NCI-H774 (cell line): ENCODE measurements around the gene KRT84.

Experiments used
- DNase-seq: peaks from one replicate; lab custom pipeline; 2025; lab: John Stamatoyannopoulos, UW

KRT84 gene, protein sequence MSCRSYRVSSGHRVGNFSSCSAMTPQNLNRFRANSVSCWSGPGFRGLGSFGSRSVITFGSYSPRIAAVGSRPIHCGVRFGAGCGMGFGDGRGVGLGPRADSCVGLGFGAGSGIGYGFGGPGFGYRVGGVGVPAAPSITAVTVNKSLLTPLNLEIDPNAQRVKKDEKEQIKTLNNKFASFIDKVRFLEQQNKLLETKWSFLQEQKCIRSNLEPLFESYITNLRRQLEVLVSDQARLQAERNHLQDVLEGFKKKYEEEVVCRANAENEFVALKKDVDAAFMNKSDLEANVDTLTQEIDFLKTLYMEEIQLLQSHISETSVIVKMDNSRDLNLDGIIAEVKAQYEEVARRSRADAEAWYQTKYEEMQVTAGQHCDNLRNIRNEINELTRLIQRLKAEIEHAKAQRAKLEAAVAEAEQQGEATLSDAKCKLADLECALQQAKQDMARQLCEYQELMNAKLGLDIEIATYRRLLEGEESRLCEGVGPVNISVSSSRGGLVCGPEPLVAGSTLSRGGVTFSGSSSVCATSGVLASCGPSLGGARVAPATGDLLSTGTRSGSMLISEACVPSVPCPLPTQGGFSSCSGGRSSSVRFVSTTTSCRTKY

DNA sequence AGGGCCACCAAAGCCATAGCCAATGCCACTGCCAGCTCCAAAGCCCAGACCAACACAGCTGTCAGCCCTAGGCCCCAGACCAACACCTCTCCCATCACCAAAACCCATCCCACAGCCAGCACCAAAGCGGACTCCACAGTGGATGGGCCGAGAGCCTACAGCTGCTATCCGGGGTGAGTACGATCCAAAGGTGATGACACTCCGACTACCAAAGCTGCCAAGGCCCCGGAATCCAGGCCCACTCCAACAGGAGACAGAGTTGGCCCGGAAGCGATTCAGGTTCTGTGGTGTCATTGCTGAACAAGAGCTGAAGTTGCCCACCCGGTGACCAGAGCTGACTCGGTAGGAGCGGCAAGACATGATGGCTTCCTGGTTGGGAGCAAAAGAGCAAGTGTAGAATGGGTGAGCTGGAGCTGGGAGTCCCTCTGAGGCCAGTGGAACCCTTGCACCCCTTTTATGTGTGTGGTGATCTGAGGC is at the start of gene KRT84:
KRT84 (minus strand) TSS at position 427 of the 477 bp plus-strand sequence; CDS start at position 360, 67 bp downstream.
- no peak for DNase-seq

DNA sequence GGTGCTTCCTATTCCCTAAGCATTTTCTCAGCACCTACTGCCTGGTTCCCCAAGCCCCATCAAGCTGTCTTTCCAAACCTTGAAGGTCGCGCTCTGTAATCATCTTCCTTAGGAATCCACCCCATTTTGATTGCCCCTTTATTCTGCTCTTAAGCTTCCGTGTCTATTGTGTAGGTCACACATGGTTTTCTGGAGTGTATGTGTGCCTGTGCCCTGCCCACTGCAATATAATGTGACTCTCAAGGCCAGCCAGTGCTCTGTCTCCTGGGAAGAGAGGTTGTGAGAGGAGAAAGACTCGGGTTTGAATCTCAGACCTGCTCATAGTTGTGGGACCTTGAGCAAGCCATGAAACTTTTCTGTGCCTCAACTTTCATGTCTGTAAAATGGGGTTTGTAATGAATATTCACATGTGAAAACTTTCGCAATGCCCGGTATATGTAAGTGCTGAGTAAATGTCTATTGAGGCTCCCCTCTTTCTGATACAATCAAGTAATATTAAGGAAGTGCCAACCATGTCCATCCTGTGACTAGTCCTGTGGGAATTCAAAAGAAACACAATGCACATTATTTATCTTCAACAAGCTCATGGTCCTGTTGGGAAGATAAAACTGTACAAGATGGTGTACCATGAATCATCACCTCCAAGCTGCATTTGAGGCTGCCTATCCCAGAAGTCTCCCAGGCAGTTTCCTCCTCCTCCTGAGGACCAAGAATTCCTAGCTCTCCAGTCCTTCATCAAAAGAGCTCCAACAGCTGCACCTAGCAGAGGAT is 49.5 kb upstream of the KRT84 start:
- DNase-seq = no peak

DNA sequence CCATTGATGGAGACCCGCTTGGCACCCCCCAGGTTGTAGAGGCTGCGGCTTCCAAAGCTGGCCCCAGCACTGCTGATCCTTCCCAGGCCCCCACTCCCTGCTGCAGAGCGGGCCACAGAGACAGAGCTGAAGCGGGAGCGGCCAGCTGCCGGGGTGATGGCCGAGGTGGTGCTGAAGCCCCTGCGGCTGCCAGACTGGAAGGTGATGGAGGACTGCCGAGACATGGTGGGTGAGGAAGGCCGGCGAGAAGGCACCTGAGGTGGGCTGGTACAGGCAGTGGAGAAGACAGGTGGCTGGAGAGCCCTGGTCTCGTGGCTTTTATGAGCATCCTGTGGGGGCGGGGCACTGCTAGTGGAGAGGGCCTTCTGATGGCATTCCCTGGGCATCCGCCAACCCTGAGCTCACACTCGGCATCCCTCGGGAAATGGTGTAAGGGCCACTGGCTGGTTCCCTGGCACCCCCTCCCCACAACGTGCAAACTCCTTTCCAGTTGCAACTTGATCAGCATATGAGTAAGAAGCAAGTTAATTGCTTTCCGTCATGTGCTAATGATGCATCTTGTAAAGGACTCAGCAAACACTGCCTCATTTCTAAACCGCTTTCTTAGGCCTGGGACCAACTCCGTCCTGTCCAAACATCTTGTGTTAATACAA is 48.8 kb upstream of the KRT84 start, which contains the start of gene KRT75:
KRT75 (minus strand) TSS at position 291 of the 653 bp plus-strand sequence; CDS start at position 224, 67 bp downstream.
- no peak for DNase-seq

DNA sequence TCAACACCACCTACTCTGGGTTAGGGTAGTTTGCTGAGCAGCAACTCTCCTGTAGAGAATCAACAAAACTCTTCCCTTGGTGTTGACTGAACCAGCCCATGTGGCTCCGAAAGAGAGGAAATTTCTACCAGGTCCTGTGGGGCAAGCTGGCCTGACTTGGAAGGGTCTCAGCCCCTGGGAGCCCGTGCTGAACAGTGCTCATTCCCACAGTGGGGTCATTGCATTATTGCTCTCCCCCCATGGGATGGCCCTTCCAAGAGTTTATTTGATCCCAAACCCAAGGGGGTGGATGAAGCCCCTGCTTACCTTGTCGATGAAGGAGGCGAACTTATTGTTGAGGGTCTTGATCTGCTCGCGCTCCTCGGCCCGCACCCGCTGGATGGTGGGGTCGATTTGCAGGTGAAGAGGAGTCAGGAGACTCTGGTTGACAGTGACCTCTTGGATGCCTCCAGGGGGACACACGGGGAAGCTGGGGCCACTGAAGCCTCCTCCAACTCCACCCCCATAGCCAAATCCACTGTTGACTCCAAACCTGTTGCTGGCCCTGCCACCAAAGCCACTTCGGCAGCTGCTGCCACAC is 48.1 kb upstream of the KRT84 start:
- no peak for DNase-seq

DNA sequence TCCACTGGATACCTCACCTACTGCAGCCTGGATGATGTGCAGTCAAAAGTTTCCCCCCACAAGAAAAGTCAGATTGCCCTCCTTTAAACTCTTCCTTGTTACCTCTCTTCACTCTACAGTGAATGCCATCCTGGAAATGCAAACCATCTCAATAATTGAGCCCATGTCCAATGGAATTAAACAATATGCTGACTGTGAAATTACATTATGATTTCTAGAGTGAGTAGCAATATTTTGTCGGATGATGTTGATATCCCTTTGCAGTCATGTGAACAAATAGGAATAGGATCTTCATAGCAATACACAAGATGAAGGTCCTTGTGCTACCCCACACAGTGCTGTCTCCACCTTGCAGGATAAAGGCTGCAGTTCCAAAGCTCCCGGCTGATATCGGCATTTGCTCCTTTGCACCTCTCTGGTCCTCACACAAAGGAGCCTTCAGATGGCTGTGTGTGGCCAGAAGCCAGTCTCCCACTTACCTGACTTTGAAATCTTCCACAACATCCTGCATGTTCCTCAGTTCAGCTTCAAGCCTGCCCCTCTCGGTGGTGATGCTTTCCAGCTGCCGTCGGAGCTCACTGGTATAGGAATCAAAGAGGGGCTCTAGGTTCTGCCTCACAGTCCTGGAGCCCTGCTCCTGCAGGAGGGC is 47.2 kb upstream of the KRT84 start:
- no peak for DNase-seq

DNA sequence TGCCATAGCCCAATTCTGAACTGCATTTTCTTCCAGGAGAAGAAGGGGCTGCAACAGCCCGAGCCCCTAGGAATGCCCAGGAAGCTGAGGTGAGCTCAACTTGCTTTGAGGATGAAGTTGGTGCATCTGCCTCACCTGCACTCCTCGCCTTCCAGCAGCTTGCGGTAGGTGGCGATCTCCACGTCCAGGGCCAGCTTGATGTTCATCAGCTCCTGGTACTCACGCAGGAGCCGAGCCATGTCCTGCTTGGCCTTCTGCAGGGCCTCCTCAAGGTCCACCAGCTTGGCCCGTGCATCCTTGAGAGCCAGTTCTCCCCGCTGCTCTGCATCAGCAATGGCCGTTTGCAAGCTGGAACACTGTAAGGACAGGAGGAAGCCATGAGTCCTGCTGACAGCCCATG is 42.7 kb upstream of the KRT84 start:
- no peak for DNase-seq

DNA sequence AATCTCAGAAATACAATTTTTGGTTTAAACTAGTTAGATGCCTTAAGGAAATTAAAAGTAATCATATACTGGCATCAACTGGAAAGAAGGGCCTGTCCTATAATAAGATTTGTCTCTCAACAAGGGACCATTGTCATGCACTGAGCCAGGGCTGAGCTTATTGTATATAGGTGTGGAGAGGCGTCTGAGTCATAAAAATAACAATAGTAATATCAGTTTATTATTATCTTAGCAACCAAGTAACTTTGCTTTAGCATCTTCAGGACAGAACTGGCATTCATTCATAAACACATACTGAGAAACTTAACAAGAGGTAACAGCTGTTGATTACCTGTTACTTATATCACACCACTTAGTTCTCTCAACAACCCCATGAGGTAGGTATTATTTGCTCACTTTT is 41.6 kb upstream of the KRT84 start:
- no peak for DNase-seq

DNA sequence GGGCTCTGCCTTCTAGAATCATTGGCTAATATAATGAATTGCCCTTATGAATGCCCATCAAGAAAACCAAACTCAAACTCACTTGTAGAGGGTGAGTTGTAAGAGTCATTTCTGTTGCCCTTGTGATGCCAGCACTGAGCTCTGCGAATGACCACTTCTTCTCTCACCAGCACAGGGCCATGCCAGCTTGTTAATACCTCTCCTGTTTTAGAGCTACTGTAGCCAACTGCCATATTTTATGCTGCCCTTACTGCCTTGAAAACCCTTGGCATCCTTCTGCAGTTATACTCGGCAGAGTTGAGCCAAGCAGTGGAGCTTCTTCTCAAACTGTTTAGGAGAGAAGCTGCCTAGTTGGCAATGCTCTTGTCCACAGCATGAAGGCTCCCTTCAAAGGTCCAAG is 40.6 kb upstream of the KRT84 start:
- DNase-seq = no peak

DNA sequence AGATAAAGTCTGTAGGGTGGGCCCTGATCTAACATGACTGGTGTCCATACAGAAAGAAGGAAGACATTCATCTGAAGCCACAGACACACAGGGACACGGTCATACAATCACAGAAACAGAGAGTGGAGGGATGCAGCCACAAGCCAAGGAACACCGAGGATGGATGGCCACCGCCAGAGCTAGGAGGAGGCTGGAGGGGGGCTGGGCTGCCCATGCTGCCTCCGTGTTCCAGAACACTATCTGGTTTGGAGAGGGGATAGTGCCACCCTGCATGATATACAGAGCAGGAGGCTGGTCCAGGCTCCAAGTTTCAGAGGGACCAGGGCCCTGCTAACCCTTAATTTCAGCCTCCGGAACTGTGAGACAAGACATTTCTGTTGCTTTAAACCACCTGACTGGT is 40.0 kb upstream of the KRT84 start:
- DNase-seq = no peak

DNA sequence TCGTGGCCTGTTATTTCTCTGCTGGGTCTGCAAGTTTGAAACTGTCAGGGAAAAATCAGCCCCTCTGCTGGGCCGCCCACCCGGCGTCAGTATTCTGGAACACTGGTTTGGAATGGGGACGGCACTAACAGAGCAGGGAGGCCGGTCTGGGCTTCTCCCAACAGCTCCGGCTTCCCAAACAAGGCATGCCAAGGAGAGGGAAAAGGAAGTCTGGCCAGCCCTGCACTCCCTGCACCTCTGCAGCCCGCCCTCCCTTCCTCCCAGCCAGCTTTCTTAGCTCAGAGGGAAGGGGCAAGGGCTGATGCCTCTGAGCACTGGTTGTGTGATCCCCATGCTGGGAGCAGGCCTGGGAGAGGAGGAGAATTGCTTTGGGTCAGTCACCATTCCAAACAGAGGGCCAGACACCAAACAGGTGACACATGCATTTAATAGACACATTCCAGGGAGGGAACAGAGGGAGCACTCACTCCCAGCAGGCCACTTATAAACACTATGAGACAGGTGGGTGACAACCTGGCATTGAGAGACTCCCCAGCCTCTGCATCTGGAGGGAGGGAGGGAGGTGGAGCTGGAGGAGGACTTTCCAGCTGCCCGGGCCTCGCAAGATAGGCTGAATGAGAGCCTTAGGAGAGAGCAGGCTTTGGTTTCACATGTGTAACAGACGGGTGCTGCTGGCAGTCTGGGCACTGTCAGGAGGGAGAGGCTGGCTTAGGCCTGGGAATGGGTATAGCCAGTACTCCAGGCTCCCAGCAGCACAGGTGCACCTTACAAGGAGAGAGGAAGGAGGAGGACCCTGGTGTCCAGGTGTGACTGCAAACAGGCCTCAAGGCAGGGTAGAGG is 38.4 kb upstream of the KRT84 start:
- DNase-seq = peak; percentile 52

DNA sequence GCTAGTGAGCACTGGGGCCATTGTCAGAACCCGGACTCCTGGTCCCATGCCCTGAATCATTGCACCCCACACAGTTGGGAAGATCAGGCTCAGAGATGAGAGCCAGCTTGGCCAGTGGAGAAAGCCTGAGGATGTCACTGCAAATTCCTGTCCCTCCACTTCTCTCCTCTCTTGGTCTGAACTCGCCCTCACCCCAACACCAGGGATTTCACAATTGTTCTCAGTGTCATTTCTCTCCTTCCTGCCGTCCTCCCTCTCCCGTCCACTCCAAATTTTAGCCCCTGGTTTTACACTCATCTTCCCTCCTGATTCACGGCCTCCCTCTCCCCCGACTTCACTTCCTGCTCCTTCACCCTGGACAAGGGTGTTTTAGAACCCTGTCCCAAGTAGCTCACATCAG is 37.6 kb upstream of the KRT84 start:
- DNase-seq = no peak

DNA sequence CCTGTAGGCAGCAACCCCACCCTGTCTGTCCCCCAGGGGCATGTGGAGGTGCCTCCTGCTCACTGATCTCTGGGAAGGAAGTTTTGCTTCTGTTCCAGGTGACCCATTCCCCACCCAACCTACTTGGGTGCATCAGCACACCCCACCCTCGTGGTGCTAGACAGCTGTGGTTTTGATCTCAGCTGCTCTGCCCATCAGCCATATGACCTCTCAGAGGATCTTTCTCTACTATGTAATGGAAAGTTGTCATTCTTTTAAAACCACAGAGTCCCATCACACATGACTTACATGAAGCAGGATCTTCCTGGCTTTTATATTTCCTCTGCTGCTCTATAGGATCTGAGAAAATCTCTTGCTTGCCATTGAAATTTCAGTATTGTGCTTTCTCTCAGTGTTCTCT is 34.2 kb upstream of the KRT84 start:
- no peak for DNase-seq

DNA sequence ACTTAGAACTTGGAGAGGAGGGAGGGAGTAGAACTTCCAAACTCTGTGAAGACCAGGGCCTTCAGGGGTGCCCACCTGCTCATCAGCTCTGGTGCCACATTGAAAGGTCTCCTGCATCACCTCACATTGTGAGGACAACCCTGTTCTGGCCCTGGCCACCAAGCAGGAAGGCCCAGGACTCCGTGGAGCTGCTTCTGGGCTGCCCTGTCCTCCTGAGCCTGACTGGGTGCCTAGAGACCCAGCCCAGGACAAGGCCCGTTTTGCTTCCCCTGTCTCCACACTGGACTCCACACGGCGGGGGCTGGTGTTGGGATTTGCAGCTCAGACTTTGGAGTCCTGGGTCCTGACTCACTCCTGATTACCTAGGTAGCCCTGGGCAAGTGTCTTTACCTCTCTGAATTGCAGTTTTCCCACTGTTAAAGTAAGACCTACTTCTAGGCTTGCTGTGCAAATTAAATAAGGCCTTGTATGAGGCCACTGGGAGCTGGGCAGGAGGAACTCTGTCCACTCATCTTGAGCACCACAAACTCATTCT is 33.2 kb upstream of the KRT84 start:
- no peak for DNase-seq

DNA sequence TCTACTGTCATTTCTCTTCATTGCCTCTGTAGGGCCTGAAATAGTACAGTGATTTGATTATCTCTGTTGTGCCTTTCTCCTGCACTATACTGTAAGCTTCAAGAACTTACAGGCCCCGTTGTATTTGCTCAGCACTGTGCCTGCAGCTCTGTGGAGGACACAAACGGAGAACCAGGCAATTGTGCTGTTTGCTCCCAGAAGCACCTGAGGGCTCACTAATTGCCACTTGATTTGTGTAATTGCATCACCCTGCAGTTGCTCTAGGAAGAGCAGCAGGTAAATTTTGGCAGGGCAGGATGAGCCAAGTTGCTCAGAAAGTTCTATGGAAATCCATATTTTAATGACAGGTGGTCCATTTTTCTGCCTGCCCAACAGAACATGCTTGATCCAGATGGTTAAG is 32.3 kb upstream of the KRT84 start:
- peak; percentile 88 for DNase-seq

DNA sequence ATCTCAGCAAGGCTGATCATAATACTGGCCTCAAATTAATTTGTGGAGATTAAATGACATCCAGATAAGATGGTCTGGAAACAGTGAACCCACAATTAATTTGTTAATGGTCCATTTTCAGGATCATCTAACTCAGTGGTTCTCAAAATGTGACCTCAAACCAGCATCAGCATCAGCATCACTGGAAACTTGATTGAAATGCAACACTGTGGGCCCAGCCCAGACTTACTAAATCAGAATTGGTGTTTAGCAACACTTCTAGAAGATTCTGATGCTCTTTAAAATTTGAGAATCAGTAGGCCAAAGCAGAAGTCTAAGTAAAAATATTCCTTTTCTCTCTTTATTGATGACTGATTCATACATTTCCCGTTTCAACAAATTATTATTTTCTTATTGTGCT is 31.3 kb upstream of the KRT84 start:
- DNase-seq = no peak

DNA sequence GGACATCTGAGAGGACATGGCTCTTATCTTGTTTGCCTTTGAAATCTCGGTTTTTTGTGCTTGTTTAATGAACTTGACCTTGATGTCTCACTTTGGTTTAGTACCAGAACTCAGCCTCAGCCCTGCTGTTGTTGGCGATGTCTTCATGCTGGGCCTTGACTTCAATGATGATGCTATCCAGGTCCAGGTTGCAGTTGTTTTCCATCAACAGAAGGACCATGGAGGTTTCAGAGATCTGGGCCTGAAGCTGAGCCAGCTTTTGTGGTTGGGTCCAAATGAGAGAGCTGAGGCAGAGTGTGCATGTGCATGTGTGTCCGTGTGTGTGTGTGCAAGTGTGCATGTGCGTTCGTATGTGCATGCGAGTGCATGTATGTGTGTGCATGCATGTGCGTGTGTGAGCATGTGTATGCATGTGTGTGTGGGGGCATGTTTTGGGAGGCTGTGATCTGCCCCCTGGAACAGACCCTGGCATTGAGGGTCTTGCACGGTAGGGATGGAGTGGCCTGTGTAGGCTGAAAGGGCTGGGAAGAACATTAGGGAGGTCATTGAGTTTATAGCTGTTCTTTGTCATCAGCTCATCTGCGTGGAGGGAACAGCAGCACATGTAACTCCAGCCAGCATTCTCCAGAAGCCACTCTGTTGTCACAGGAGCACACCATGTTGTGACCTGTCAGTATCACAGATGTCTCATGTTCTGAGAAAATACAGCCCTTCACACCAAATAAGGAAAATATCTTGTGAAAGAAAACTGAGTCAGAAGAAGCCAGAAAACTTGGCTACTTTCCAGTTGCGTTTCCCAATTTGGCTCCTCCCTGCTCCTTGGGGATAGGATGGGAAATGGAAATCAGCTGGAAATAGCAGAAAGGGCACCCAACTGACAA is 30.7 kb upstream of the KRT84 start:
- DNase-seq = no peak

DNA sequence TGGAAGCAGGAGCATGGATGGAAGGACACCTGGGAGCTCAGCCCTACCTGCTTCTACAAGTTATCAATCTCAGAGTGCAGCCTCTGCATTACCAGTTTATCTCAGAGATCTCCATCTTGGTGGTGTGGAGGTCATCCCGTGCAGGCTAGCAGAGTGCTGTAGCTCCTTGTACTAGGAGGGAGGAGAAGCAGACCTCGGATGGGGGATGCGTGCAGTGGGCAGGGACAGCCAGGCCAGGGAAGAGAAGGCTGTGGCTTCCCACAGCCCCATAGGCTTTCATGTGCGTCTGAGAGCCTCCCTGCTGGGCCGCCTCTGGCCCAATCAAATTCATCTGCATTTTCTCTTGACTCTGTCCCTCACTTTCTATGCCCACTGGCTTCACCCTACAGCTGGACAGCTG is 29.5 kb upstream of the KRT84 start:
- DNase-seq = no peak

DNA sequence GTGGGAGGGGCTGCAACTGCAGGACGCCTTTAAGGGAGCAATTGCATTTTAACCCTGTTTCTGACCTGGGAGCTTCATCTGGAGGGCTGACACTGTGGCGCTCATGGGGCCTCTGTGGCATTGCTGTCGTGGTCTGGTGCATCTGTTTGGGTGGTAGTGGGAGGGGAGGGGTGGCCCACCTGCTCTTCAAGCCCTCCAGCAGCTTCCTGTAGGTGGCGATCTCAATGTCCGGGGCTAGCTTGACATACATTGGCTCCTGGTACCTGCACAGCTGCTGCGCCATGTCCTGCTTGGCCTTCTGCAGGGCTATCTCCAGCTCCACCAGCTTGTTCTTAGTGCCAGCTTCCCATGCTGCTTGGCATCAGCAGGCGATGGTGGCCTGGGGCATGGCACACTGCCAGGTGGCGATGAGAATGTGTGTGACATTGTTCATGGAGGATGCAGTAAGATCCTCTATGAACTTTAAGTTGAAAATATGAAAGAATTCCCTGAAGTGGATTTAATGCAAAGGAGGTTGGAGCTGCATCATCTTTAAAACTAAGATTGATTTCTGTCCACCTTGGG is 28.4 kb upstream of the KRT84 start:
- DNase-seq = no peak

DNA sequence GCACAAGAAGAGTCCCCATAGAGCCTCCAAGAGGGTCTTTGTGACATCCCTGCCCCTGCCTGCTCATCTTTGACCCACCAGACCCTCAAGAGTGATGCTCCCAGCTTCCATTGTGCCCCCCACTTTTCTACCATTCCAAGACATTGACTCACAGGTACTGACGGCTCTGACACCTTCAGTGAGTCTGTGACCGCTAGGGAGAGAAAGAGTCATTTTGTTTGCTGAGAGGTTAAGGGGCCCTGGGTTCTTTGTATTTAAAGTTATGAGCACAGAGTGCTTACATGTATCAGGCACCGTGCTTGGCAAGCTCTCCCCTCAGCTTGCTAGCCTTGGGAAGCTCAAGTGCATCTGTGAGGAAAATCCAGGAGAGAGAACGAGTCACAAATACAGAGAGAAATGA is 27.8 kb upstream of the KRT84 start:
- no peak for DNase-seq
